GM12801 (cell line): ENCODE measurements around the gene BCL7A.

Experiments
- CTCF ChIP-seq: IDR thresholded peaks from one replicate; pipeline ENCODE4 v1.5.1; 2011; ENCODE audit warnings: control low read depth; ENCODE audit not compliant: insufficient read length; ENCODE audit errors: extremely low read depth

Gene BCL7A

DNA sequence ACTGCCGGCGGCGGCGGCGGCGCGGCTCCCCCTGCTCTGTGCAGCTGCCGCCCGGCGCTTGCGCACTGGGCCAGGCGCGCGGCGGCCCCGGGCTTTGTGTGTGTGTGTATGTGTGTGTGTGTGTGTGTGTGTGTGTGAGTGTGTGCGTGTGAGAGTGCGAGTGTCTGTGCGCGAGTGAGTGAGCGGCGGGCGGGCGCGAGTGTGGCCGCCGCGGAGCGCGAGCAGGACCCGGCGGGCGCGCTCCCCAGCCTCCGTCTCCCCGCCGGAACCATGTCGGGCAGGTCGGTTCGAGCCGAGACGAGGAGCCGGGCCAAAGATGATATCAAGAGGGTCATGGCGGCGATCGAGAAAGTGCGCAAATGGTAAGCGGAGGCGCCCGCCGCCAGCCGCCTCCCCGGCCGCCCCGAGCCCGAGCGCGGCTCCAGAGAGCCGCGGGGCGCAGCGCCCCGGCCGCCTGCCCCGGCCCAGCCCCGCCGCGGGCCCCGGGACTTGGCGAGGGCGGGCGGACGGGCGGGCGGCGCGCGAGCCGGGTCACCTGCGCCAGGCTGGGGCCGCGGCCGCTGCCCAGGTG is at the start of gene BCL7A:
Gene BCL7A (plus strand): TSS at position 63 of the 571 bp plus-strand sequence. CDS start 208 bp downstream, at position 271.
- no peak for TF ChIP-seq CTCF

DNA sequence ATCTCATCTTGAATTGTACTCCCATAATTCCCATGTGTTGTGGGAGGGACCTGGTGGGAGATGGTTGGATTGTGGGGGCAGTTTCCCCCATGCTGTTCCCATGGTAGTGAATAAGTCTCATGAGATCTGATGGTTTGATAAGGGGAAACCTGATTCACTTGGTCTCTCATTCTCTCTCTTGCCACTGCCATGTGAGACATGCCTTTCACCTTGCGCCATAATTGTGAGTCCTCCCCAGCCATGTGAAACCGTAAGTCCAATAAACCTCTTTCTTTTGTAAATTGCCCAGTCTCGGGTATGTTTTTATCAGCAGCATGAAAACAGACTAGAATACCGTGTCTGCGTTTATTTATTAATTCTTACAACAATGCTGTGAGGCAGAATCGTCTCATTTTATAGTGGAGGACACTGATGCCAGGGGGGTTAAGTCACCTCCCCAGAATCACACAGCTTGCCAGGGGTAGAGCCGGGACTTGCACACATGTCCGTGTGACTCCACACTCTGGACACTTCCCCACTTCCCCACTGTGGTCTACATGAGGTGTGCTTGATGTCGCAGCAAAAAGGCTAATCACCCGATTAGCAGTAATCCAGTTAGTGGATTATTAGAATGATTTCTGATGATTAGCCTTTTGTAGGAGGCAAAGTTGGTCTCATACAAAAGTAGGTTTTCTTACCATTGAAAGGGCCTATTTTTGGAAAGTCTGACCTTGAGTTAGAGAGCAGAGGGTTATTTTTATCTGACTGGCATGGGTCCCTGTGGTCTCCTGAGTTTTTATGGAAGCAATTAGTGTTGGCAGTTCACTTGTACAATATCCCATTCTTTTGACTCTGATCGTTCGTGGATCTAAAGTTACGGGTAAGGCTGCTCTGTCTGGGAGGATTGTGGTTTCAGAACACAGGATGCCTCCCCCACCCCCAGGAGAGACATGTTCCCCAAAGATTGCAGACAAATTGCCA is 47.4 kb upstream of the BCL7A start:
- TF ChIP-seq CTCF = no peak

- TF ChIP-seq CTCF = no peak
Observed at GRCh38 chr12:121975021-121975420, 46.7 kb upstream of the BCL7A start.

- no peak for TF ChIP-seq CTCF
Observed at GRCh38 chr12:121976950-121977349, 44.7 kb upstream of the BCL7A start.

DNA sequence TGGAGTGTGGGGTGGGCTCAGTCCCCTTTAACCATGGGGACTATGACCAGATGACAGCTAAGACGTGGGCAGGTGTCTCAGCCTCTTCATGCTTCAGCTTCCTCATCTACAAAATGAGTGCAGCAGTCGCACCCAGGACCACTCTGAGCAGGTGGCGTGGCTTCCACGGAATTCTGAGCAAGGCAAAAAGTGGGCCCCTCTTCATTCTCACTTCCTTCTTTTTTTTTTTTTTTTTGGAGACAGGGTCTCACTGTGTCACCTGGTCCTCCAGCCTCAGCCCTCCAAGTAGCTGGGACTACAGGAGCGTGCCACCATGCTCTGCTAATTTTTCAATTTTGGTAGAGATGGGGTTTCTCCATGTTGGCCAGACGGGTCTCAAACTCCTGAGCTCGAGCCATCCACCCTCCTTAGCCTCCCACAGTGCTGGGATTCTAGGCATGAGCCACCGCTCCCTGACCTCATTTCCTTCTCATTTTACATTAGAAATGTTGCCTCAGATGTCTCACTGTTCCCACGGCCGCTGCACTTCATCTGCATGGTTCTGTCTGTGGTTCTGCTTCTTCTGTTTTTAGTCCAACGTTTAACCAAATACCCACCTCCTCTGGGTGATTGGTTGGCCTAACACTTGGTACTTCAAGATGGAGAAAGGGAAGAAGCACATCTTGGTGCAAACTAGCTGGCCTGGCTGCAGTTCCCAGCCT is 41.3 kb upstream of the BCL7A start:
- TF ChIP-seq CTCF = no peak

DNA sequence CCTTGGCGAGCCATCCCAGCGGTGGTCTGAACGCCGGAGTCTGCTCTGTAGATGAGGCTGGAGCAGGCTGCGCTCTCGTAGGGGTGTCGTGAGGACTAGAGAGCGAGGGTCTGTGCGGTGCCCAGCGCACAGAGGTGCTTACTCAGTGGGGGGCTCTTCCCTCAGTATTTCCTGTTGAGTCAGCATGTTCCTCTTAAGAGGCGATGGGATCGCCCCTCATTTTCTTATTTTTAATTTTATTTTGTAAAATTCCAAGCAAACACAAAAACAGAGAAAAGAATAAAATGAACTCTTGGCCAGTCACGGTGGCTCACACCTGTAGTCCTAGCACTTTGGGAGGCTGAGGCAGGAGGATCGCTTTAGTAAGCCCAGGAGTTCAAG is 40.8 kb upstream of the BCL7A start:
- no peak for TF ChIP-seq CTCF

DNA sequence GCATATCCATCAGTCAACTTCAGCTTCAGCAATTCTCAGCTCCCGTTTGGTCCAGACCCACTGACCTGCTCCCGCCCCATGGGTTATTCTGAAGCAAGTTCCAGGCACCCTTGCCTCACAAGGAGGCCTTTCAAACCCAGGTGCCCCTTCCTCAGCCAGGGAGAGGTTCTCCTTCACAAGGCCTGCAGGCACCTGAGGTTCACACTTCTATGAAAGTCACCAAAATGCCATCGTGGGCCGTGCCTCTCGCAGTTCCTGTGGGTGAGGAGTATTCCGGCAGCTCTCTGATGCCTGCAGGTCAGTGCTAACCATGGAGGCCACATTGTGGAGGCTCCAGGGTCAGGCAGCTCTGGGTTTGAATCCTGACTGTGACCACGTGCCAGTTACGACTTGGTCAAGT is 40.2 kb upstream of the BCL7A start:
- TF ChIP-seq CTCF = no peak
